OCI-LY3 (cell line): ENCODE measurements around the gene AUTS2.

Experiments used
- CTCF ChIP-seq: fragments of 200-600, 300-600 bp; sonication (generic); IDR thresholded peaks from 2 replicates; pipeline ENCODE4 v1.5.1; 2014; ENCODE audit warnings: antibody characterized with exemption, low read length, low read depth
- EZH2phosphoT487 ChIP-seq: fragments of 200-600 bp; shearing (Covaris generic); IDR thresholded peaks from 2 replicates; pipeline ENCODE4 v1.6.1; 2018; ENCODE audit warnings: antibody characterized with exemption, mixed run types, low read depth

GRCh38 chr7:69953136-69954067 is 355.1 kb downstream of the AUTS2 start:
- TF ChIP-seq CTCF (no peak), EZH2phosphoT487 (no peak)
